ENCODE results near the gene TFAP2A. TPM values are rescaled to one million over a fixed set of nuclear protein-coding genes. Genes with fewer than 3 reads are reported as not detected.

The TFAP2A gene
- total and polyA plus RNA-seq, 7 donors = 0.13 to 0.36 (median 0.27) TPM; not detected in 2

DNA sequence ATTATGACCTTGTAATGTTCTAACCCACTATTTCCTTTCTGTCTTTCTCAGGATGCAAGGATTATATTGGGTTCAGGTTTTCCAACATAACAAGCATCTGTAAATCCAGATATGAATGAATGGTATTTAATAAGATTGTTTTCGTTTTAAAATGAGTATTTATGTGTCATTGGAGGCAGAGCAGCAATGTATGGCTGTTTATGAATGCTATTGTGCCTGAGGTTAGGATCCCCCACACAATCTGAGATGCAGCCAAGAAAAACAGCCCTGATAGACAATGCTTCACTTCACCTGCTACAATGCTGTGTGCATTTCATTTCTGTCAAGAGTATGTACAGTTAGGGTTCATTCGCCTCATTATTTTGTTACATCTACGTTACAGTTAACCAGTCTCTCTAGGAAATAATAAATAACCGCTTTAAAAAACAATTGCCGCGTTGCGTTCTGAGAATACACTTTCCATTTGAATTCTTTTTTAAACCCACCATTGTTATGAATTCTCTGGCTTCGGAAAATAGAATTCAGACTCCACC, 19.6 kb downstream of the TFAP2A start:
- Histone ChIP-seq H3K27ac (no peak overlapping the region), H3K4me3 (no peak overlapping the region)

GRCh38 chr6:10393544-10394225, 21.2 kb downstream of the TFAP2A start:
- Histone ChIP-seq H3K27me3 (peaks cover 20 to 100% (median 88%) of the 10 kb centered on the region in 3 donors), H3K4me3 (no peak overlapping the region), H3K4me1 (peaks cover 0 to 10% (median 4%) of the 10 kb centered on the region in 4 donors), H3K36me3 (no peaks in the 10 kb centered on the region), H3K9me3 (no peaks in the 10 kb centered on the region), H3K27ac (no peak overlapping the region)
- TF ChIP-seq POLR2A (IDR thresholded peaks at IDR 0.05) (no peak), EP300 (IDR thresholded peaks at IDR 0.05) (no peak), CTCF (IDR thresholded peaks at IDR 0.05) (no peak), POLR2AphosphoS5 (IDR thresholded peaks at IDR 0.05) (no peak)
- no peak for DNase-seq
- intact Hi-C loops (cut with DNase I) = no loop called here
- WGBS, 2 donors = 6 to 7% methylated on average over 8 of the region's 8 CpGs

More for the DNA sequence above, 19.6 kb downstream of the TFAP2A start:
- H3K9me3 ChIP-seq = no peaks in the 10 kb centered on the region
- DNase-seq = no peak
- peaks cover 0 to 3% (median under 1%) of the 10 kb centered on the region in 4 donors for H3K4me1 ChIP-seq
- peaks cover 19 to 100% (median 83%) of the 10 kb centered on the region in 3 donors for H3K27me3 ChIP-seq
- intact Hi-C loops (cut with DNase I) = no loop called here
- TF ChIP-seq POLR2AphosphoS5 (IDR thresholded peaks at IDR 0.05) (no peak), EP300 (IDR thresholded peaks at IDR 0.05) (no peak), CTCF (IDR thresholded peaks at IDR 0.05) (no peak), POLR2A (IDR thresholded peaks at IDR 0.05) (no peak)
- no peaks in the 10 kb centered on the region for H3K36me3 ChIP-seq
- WGBS, 2 donors = 7 to 8% methylated on average over 8 of the region's 8 CpGs

GRCh38 chr6:10391799-10392198, 23.1 kb downstream of the TFAP2A start:
- no peak for DNase-seq
- no peak for TF ChIP-seq POLR2AphosphoS5 (IDR thresholded peaks at IDR 0.05)
- no peak for TF ChIP-seq EP300 (IDR thresholded peaks at IDR 0.05)
- TF ChIP-seq CTCF (IDR thresholded peaks at IDR 0.05) = no peak
- no peak for TF ChIP-seq POLR2A (IDR thresholded peaks at IDR 0.05)
- H3K4me1 ChIP-seq = peaks cover 0 to 10% (median 4%) of the 10 kb centered on the region in 4 donors
- H3K9me3 ChIP-seq = no peaks in the 10 kb centered on the region
- intact Hi-C loops (cut with DNase I) = no loop called here
- H3K4me3 ChIP-seq = no peak overlapping the region
- peaks cover 20 to 100% (median 95%) of the 10 kb centered on the region in 3 donors for H3K27me3 ChIP-seq
- no peaks in the 10 kb centered on the region for H3K36me3 ChIP-seq
- WGBS, 2 donors = 8 to 9% methylated on average over 10 of the region's 10 CpGs
- H3K27ac ChIP-seq = no peak overlapping the region

GRCh38 chr6:10391299-10391630, 23.6 kb downstream of the TFAP2A start:
- no peaks in the 10 kb centered on the region for H3K36me3 ChIP-seq
- H3K27me3 ChIP-seq = peaks cover 20 to 100% (median 94%) of the 10 kb centered on the region in 3 donors
- no peak for DNase-seq
- peaks cover 0 to 10% (median 4%) of the 10 kb centered on the region in 4 donors for H3K4me1 ChIP-seq
- no peak overlapping the region for H3K27ac ChIP-seq
- H3K4me3 ChIP-seq = no peak overlapping the region
- no peak for TF ChIP-seq POLR2AphosphoS5 (IDR thresholded peaks at IDR 0.05)
- TF ChIP-seq CTCF (IDR thresholded peaks at IDR 0.05) = no peak
- no peak for TF ChIP-seq EP300 (IDR thresholded peaks at IDR 0.05)
- TF ChIP-seq POLR2A (IDR thresholded peaks at IDR 0.05) = no peak
- H3K9me3 ChIP-seq = no peaks in the 10 kb centered on the region
- intact Hi-C loops (cut with DNase I) = no loop called here
- WGBS, 2 donors = 7 to 10% methylated on average over 10 of the region's 10 CpGs
